ENCODE data around the gene PDE4D. TPM values are rescaled to one million over a fixed set of nuclear protein-coding genes. Genes with fewer than 3 reads are reported as not detected.
A peak's percentile ranks its signal among the peaks of the same experiment; 100 is the strongest.
"Not testable (repeated sequence)": the region's sequence is repeated elsewhere in the genome, so short reads cannot be mapped to it uniquely, and the experiment has no call there.

Gene PDE4D
- polyA plus RNA-seq, 1 donor, result 40.4 TPM

DNA sequence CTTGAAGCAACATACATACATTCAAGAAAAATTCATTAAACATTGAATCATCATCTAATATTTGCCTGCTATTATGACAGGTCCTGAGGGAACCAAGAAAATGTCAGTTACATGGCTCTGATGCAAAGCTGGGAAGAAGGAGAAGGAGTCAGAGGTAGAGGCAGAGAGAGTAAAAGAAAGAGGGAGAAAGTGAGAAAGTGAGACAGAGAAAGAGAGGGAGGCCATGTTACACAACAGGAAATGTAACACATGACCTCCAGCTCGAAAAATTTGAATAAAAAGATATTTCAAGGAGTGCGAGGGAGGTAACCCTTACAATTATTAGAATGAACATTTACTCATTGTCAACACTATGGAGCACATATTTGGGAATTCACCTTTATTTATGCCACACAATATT, 189.7 kb downstream of the PDE4D start:
- no peak for DNase-seq (ENCODE audit: low read depth)

GRCh38 chr5:59698207-59699178, 195.0 kb downstream of the PDE4D start:
- no peak for DNase-seq (ENCODE audit: low read depth)

DNA sequence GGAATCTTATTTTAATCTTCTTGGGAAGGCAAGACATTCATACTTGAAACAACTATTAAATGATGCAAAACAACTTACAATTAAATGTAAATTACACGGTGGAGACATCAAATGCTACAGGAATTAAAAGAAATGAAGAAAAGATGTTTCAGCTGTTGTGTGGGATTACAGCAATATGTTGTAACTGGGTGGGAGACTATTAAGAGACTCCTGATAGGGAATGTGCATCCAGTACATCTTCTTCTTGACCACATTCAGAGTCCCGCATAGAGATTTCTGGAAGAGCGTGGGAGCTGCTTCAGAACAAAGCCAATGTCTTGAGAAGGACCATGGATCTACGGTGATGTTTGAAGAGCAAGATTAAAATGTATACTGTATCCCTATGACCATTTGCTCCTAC, 199.1 kb downstream of the PDE4D start:
- no peak for DNase-seq (ENCODE audit: low read depth)

DNA sequence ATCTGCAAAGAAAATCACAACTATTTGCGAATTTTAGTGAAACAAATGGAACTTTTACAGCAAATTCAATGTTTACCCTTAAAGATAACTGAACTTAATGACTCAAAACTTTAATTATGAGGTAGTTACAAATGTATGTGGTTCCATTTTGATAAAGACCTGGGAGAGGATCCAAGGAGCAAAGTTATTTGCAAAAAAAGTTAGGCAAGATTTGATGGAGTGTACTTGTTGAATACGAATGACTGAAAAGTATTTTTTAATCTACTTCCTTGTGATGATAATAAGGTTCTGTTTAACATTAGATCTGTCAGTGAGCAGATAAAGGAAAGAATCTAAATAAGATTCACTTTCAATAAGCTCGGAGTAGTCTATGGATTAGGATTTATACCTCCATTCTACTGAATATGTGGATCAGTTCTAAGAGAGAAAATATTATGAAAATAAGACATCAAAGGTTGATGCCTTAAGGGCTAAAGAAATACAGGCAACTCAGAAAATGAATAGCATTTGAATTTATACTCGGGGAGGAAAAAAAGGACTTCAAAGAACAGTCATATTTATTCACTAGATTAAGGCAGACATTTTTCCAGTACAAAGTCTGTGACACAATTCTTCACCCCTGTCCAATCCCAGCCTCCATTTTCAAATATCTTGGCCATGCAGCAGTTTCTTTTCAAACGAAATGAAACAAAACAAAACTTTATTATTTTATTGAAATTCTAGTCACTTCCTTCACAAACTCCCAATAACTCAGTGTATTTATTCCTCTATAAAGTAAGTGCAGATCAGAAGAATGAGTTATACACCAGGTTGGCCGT, 199.8 kb downstream of the PDE4D start:
- no peak for DNase-seq (ENCODE audit: low read depth)

GRCh38 chr5:59685793-59686192, 207.7 kb downstream of the PDE4D start:
- DNase-seq (ENCODE audit: low read depth), result peak; percentile 78

GRCh38 chr5:59685191-59685530, 208.4 kb downstream of the PDE4D start:
- DNase-seq (ENCODE audit: low read depth), result no peak

DNA sequence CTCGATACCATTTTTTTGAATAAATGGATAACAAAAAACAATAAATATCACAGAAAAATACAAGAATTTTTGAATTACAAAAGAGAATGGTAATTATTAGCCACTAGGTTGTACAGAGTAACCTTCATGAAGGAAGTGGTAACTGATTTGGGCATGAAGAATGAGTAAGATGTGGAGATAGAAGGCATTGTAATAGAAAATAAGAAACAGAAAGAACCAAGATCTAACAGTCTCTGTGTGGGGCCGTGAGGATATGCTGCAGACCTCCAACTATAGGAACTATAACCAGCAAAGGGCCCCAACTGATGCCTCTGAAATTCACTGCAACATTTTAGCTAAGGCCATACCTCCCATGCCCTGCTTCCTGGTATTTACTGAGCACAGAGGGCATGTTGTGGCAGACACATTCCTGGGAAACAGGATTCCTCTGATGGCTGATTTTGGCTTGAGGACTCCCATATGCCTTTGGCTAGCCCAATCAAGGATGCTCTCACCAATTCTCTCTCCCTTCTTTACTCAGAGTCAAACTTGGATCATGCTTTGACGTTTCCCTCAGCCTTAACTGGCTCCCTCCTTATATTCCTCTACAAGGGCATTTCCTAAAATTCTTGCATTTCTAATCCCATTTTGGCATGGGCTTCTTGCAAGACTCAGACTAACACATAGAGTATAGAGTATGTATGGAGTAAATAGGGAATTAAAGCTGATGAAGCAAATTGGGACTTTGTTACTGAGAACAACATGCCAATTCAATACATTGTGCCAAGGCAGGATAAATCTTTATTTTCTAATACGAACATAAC, 208.9 kb downstream of the PDE4D start:
- no peak for DNase-seq (ENCODE audit: low read depth)

- DNase-seq (ENCODE audit: low read depth), result no peak
Observed at GRCh38 chr5:59683311-59683710, 210.2 kb downstream of the PDE4D start.

GRCh38 chr5:59682542-59682941, 211.0 kb downstream of the PDE4D start:
- DNase-seq (ENCODE audit: low read depth), result no peak

GRCh38 chr5:59678943-59679342, 214.6 kb downstream of the PDE4D start:
- no peak for DNase-seq (ENCODE audit: low read depth)

DNA sequence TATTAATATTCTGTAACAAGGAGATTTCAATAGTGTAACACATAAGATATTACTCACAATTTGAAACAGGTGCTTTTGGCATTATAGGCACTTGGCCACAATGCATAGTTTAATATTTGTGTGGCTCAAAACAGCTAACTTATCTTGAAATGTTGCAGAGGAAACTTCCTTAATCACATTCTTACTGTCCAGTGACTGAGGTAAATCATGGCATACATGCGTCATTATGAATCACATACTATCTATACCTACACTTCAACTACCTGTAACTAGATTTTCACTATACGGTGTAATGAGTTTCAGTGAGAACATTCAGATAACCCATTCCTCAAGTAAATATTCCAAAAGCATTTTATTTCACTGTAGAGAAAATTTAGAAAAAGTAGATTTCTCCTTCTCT, 218.8 kb downstream of the PDE4D start:
- DNase-seq (ENCODE audit: low read depth), result no peak

DNA sequence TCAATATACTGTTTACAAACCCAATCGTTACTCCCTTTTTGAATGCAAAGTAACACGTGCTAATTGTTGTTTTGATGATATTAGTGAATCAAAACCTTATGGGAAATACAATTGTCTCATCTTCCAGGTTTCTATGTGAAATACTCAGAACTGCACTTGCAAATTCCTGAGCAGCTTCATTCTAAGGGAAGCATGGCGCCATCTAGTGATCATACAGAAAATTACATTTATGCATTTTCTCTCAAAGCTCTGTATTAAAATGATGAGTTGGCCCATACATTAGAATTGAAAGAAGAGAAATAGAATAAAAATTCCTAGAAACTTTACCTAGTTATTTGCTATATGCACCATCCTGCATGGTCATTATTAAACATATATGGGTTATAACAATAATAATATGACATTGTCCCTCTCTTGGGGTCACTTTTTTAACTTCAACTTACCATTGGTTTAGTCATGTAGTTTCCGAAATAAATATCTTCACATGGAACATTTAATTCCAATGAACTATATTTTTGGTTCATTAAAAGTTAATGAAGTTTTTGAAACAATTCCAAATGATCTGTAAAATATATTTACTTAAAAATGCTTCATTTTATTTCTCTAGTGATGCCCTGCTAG, 220.0 kb downstream of the PDE4D start:
- peak; percentile 32 for DNase-seq (ENCODE audit: low read depth)

- no peak for DNase-seq (ENCODE audit: low read depth)
Observed at GRCh38 chr5:59666440-59667068, 227.0 kb downstream of the PDE4D start.

DNA sequence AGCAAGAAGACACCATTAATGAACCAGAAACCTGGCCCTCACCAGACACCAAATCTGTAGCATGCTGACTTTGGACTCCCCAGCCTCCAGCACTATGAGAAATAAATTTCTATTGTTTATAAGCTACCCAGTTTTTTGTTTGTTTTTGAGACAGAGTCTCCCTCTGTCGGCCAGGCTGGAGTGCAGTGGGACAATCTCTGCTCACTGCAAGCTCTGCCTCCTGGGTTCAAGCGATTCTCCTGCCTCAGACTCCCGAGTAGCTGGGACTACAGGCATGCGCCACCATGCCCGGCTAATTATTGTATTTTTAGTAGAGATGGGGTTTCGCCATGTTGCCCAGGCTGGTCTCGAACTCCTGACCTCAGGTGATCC, 227.7 kb downstream of the PDE4D start:
- not testable (repeated sequence) for DNase-seq (ENCODE audit: low read depth)

DNA sequence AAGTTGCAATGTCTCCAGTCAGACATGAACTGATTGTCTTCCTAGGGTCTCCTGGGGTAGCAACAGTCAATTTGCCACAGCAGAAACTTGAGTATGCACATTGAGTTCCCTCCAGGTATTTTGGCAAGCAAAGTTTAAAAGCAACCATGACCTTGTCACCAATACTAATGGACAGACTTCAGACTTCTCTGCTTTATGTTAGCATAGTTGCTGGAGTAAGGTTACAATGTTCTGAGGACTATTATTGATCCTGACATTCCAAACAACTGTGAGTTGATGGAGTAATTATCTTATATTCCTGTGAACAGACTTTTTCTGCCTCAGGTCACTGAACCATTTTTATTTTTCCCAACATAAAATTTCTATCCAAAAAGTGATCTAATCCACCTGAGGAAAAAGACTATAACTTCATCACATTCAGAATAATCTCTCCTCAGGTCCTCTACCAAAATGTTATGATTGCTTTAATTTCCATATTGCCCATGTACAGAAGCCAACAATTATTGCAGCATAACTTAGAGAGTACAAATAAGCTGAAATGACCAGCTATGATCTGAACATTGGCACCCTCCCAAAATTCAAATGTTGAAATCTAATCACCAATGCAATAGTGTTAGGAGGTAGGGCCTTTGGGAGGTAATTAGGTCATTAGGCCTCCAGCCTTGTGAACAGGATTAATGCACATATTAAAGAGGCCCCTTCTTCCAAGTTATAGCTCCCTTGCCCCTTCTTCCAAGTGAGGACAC, 228.3 kb downstream of the PDE4D start:
- no peak for DNase-seq (ENCODE audit: low read depth)

DNA sequence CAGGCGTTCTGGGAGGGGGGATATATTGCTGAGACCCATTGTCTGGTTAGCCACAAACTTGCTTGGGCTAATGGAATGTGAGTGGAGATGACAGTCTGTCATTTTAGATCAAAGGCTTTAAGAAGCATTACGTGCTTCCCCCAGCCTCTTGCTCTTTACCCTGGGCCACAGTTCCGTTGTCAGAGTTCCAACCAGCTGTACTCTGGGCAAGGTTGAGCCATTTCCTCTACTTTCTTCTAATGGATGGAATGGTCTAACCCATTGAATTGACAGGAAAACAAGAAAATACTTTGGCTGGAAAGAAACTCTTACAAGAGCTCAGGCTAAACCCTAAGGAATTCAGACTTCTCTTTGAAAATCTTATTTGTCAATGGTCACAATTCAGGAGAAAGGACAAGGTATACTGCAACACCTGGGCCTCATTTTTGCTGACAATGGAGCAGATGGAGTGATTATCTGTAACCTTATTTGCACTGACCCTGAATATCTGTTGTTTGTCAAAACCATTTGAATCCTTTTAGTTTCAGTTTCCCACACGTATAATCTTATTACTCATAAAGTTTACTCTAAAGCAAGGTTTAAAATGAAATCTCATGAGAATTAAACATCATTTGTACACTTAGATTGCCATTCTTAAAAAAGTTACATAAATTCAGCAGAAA, 231.4 kb downstream of the PDE4D start:
- no peak for DNase-seq (ENCODE audit: low read depth)

DNA sequence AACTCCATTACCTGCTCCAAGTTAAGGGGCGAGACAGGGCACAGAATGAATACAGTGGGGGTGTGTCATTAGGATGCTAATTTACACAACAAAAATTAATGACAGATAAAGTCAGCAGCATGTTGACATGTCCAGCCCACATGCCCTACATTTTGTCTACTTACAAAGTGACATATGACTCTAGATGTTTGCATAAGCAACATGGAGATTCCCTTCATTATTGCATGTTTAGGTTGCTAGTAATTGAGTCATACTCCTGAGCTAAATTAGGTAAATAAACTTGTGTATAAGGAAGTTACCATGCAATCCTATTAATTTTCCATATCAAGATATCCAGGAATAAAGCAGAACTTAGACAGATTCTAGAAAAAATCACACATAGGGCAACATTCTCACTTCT, 232.2 kb downstream of the PDE4D start:
- DNase-seq (ENCODE audit: low read depth), result no peak

- no peak for DNase-seq (ENCODE audit: low read depth)
Observed at GRCh38 chr5:59660737-59661136, 232.8 kb downstream of the PDE4D start.

- no peak for DNase-seq (ENCODE audit: low read depth)
Observed at GRCh38 chr5:59656351-59657254, 236.9 kb downstream of the PDE4D start.

Measured in forelimb muscle (tissue), 1 donor.